GM12878 (cell line): ENCODE results near the gene PGBD5. TPM values are rescaled to one million over a fixed set of nuclear protein-coding genes. Genes with fewer than 3 reads are reported as not detected.

ENCODE experiments used
- ATAC-seq: fragments of 200-7000 bp; cut with Tn5 transposase; 3 replicates; pipeline ENCODE4 v1.9.1; 2020; ENCODE audit warnings: mild to moderate bottlenecking, moderate library complexity
- BruUV-seq: library from RNA; stranded (reverse); fragments of 400-500 nt; replicated peaks from 2 replicates; lab custom pipeline; 2021; lab: Mats Ljungman, UMichigan
- CTCF ChIA-PET: fragments of 300-600 bp; sonication (Branson Sonifier 250); formaldehyde crosslinking; extraction: SDS; loops from one replicate; lab custom pipeline; 2021; ENCODE audit warnings: inconsistent platforms; lab: Yijun Ruan, JAX
- POLR2A ChIA-PET: fragments of 350-600 bp; formaldehyde crosslinking; extraction: SDS; loops from one replicate; lab custom pipeline; 2021; ENCODE audit warnings: inconsistent platforms; lab: Charles Lee
- RAD21 ChIA-PET: fragments of 300-600 bp; sonication (Branson Sonifier 250); formaldehyde crosslinking; loops from one replicate; lab custom pipeline; 2023; ENCODE audit warnings: antibody characterized with exemption; ENCODE audit not compliant: unreplicated experiment; lab: Charles Lee
- SMC1A ChIA-PET: fragments of 300-600 bp; sonication (Branson Sonifier 250); formaldehyde crosslinking; loops from one replicate; lab custom pipeline; 2023; ENCODE audit not compliant: unreplicated experiment, uncharacterized antibody; lab: Charles Lee
- DNase-seq: peaks from one replicate; pipeline ENCODE4 v3.0.0-alpha.2; 2011; ENCODE audit warnings: low read depth, low spot score
- FAIRE-seq: peaks from 3 replicates; lab custom pipeline; 2011; peaks lifted over from hg19 to GRCh38; lab: Jason Lieb, UNC
- H2AFZ ChIP-seq: 2 replicates; pipeline ENCODE4 v1.6.0; 2011; ENCODE audit warnings: low read depth, low read length, control low read depth; ENCODE audit not compliant: control insufficient read depth
- H3K27ac ChIP-seq: 2 replicates; pipeline ENCODE4 v1.5.1; 2011; ENCODE audit warnings: control low read depth; ENCODE audit not compliant: control insufficient read depth, insufficient read depth
- H3K27me3 ChIP-seq, 2 experiments: replicated peaks in 1 of 2; 2 replicates each; pipeline versions ENCODE4 v1.6.0 to v1.6.1; 2011; ENCODE audit warnings: low read length in 1 of 2; ENCODE audit not compliant: control insufficient read depth in 2 of 2, insufficient read depth in 2 of 2
- H3K36me3 ChIP-seq, 2 experiments: 2 replicates each; pipeline ENCODE4 v1.5.1; 2011; ENCODE audit warnings: low read length in 1 of 2; ENCODE audit not compliant: control insufficient read depth in 2 of 2, insufficient read depth in 2 of 2
- H3K4me1 ChIP-seq: 2 replicates; pipeline ENCODE4 v1.6.1; 2011; ENCODE audit warnings: mild to moderate bottlenecking, low read length, moderate library complexity, mixed read lengths; ENCODE audit not compliant: control insufficient read depth, insufficient read depth
- H3K4me2 ChIP-seq: 2 replicates; pipeline ENCODE4 v1.6.0; 2011; ENCODE audit warnings: control low read depth; ENCODE audit not compliant: control insufficient read depth, insufficient read depth
- H3K4me3 ChIP-seq: fragments of 200-600 bp; sonication (generic); 2 replicates; pipeline ENCODE4 v1.5.1; 2016
- H3K79me2 ChIP-seq: 2 replicates; pipeline ENCODE4 v1.6.0; 2011; ENCODE audit warnings: low read length; ENCODE audit not compliant: control insufficient read depth, insufficient read depth
- H3K9ac ChIP-seq: 2 replicates; pipeline ENCODE4 v1.8.0; 2011; ENCODE audit warnings: low read length, control low read depth, mixed read lengths; ENCODE audit not compliant: control insufficient read depth, insufficient read depth
- H3K9me3 ChIP-seq: replicated peaks from 3 replicates; pipeline ENCODE4 v1.5.1; 2011; ENCODE audit warnings: mild to moderate bottlenecking, low read length; ENCODE audit not compliant: control insufficient read depth, insufficient read depth
- H4K20me1 ChIP-seq: 2 replicates; pipeline ENCODE4 v1.6.0; 2011; ENCODE audit not compliant: control insufficient read depth, insufficient read depth
- CBFB ChIP-seq: IDR thresholded peaks from 2 replicates; pipeline ENCODE4 v1.6.1; 2016; ENCODE audit warnings: antibody characterized with exemption, low read depth
- CHD2 ChIP-seq: IDR thresholded peaks from 2 replicates; pipeline ENCODE4 v1.6.1; 2011; ENCODE audit warnings: low read depth, low read length, improper control_type of control experiment, borderline replicate concordance
- E2F8 ChIP-seq: fragments of 450-650 bp; IDR thresholded peaks from 2 replicates; pipeline ENCODE4 v1.6.1; 2018; ENCODE audit warnings: mild to moderate bottlenecking, low read depth, moderate library complexity; ENCODE audit not compliant: partially characterized antibody
- HCFC1 ChIP-seq: fragments of 150-350 bp; IDR thresholded peaks from 2 replicates; pipeline ENCODE4 v1.6.1; 2014; ENCODE audit warnings: low read length
- KAT2A ChIP-seq: conservative IDR thresholded peaks from 2 replicates; pipeline ENCODE4 v1.6.1; 2011; ENCODE audit warnings: low read depth, low read length; ENCODE audit not compliant: control insufficient read depth
- MEF2B ChIP-seq: fragments of 450-650 bp; IDR thresholded peaks from 2 replicates; pipeline ENCODE4 v1.6.1; 2018; ENCODE audit warnings: mild to moderate bottlenecking, moderate library complexity; ENCODE audit not compliant: partially characterized antibody, poor library complexity, severe bottlenecking
- MTA3 ChIP-seq: IDR thresholded peaks from 2 replicates; pipeline ENCODE4 v1.6.1; 2012; ENCODE audit warnings: low read length, inconsistent platforms, borderline replicate concordance
- MXI1 ChIP-seq: fragments of 150-350 bp; IDR thresholded peaks from 2 replicates; pipeline ENCODE4 v1.6.1; 2011; ENCODE audit warnings: low read depth, mild to moderate bottlenecking, inconsistent platforms, low read length, improper control_type of control experiment
- NFXL1 ChIP-seq: fragments of 450-650 bp; IDR thresholded peaks from 2 replicates; pipeline ENCODE4 v1.6.1; 2017; ENCODE audit warnings: antibody characterized with exemption, mild to moderate bottlenecking, borderline replicate concordance
- POLR2AphosphoS5 ChIP-seq: IDR thresholded peaks from 2 replicates; pipeline ENCODE4 v1.6.1; 2011; ENCODE audit warnings: mild to moderate bottlenecking, low read length, inconsistent platforms
- RB1 ChIP-seq: fragments of 450-650 bp; formaldehyde crosslinking; IDR thresholded peaks from 2 replicates; pipeline ENCODE4 v1.6.1; 2017; ENCODE audit warnings: mild to moderate bottlenecking, borderline replicate concordance
- RELB ChIP-seq: fragments of 450-650 bp; IDR thresholded peaks from 2 replicates; pipeline ENCODE4 v1.6.1; 2017; ENCODE audit warnings: low read depth, mild to moderate bottlenecking, moderate library complexity
- SREBF1 ChIP-seq: IDR thresholded peaks from 2 replicates; pipeline ENCODE4 v1.6.1; 2012; ENCODE audit warnings: mild to moderate bottlenecking, low read length
- TAF1 ChIP-seq: IDR thresholded peaks from 2 replicates; pipeline ENCODE4 v1.6.1; 2011; ENCODE audit warnings: mild to moderate bottlenecking, low read depth, low read length, borderline replicate concordance
- ZBTB33 ChIP-seq: fragments of 450-650 bp; IDR thresholded peaks from 2 replicates; pipeline ENCODE4 v1.6.1; 2017; ENCODE audit warnings: mild to moderate bottlenecking
- ZNF274 ChIP-seq: IDR thresholded peaks from one replicate; pipeline ENCODE4 v1.8.0; 2011; ENCODE audit not compliant: insufficient read length, insufficient read depth
- ZZZ3 ChIP-seq: IDR thresholded peaks from 2 replicates; pipeline ENCODE4 v1.6.1; 2011; ENCODE audit warnings: low read depth; ENCODE audit not compliant: control insufficient read depth, insufficient read length
- WGBS: methylation state at CpG from one replicate; pipeline ENCODE4 v1.1.6; 2016; ENCODE audit warnings: low lambda C conversion rate; ENCODE audit not compliant: insufficient replicate concordance, insufficient coverage; ENCODE audit errors: missing lambda C conversion rate; 5-methylcytosine and 5-hydroxymethylcytosine counted together
- in situ Hi-C: fragments of 300-500 bp; cut with MboI; formaldehyde crosslinking; loops from 9 replicates; pipeline ENCODE4 v1.14.3; 2018; ENCODE audit warnings: mixed read lengths
- intact Hi-C: fragments of 100-400 bp; cut with micrococcal nuclease; formaldehyde crosslinking; loops from one replicate; pipeline ENCODE4 v1.14.2; 2022; ENCODE audit not compliant: unreplicated experiment
- polyA plus RNA-seq, 11 experiments: library from polyadenylated mRNA; depleted of rRNA in 4 of 11; unstranded in 6 of 11; stranded (reverse) in 5 of 11; fragments of >200 nt; fragmentation: Nextera tagmentation in 4 of 11; fragmentation: Illumina TruSeq in 1 of 11; extraction: Ambion mirVana in 4 of 11; extraction: Trizol in 1 of 11; gene quantifications; 1 replicate in 1 of 11; 2 replicates in 10 of 11; pipeline versions ENCODE4 v1.2.1 to v1.2.3, GENCODE V29; 2011 to 2016; ENCODE audit warnings: inconsistent platforms in 2 of 11, missing spikeins in 2 of 11, low read depth in 1 of 11
- total RNA-seq, 4 experiments: library from RNA; depleted of rRNA in 3 of 4; stranded (reverse); fragments of >200 nt in 3 of 4; fragmentation: Illumina TruSeq in 1 of 4; extraction: Trizol in 1 of 4; gene quantifications; 2 replicates each; pipeline versions ENCODE4 v1.2.1 to v1.2.3, GENCODE V29; 2013 to 2021

Gene PGBD5
- total and polyA plus RNA-seq, 10 of the 15 experiments (the other 5 are each of a cell fraction or from before 2014, with no cell fraction given) = 0.03 TPM; not detected in 9

- no peaks in the 10 kb centered on the region for H4K20me1 ChIP-seq
- H3K9me3 ChIP-seq = no peaks in the 10 kb centered on the region
- ChIA-PET CTCF (no interaction called here), SMC1A (no interaction called here), POLR2A (no interaction called here), RAD21 (no interaction called here)
- no peak for DNase-seq
- 0% methylated on average over 2 of the region's 2 CpGs for WGBS
- BruUV-seq = no TSS peak
- in situ Hi-C loops = no loop called here
- H3K4me1 ChIP-seq = no peaks in the 10 kb centered on the region
- H3K27me3 ChIP-seq = peaks cover 0 to 6% of the 10 kb centered on the region in 2 experiments; a peak in 3 of 4 replicates
- no peaks in the 10 kb centered on the region for H3K36me3 ChIP-seq
- H3K4me3 ChIP-seq = no peak overlapping the region
- no peak overlapping the region for H3K4me2 ChIP-seq
- H2AFZ ChIP-seq = no peak overlapping the region
- intact Hi-C loops = no loop called here
- ATAC-seq = no peak
- H3K27ac ChIP-seq = no peak overlapping the region
- no peak for FAIRE-seq
- H3K9ac ChIP-seq = no peak overlapping the region
- H3K79me2 ChIP-seq = no peaks in the 10 kb centered on the region
- TF ChIP-seq MEF2B (no peak), SREBF1 (no peak), ZNF274 (no peak), ZBTB33 (no peak), TAF1 (no peak), MTA3 (no peak), CBFB (no peak), RELB (no peak), HCFC1 (no peak), E2F8 (no peak), POLR2AphosphoS5 (no peak), ZZZ3 (no peak), RB1 (no peak), NFXL1 (no peak), KAT2A (no peak), MXI1 (no peak), CHD2 (no peak)
Measured at GRCh38 chr1:230351514-230351913, 74.6 kb downstream of the PGBD5 start.
